Forelimb muscle (tissue), 1 donor: ENCODE measurements around the gene CCL14. TPM values are rescaled to one million over a fixed set of nuclear protein-coding genes. Genes with fewer than 3 reads are reported as not detected.

Experiments
- DNase-seq: peaks from one replicate; pipeline ENCODE4 v3.0.0-alpha.2; 2013; ENCODE audit warnings: low read depth
- polyA plus RNA-seq: library from polyadenylated mRNA; unstranded; fragments of 120-200 nt; gene quantifications from one replicate; pipeline ENCODE4 v1.2.1, GENCODE V29; 2013; ENCODE audit not compliant: insufficient read length

CCL14 gene
- polyA plus RNA-seq, 1 donor, result 34.6 TPM

DNA sequence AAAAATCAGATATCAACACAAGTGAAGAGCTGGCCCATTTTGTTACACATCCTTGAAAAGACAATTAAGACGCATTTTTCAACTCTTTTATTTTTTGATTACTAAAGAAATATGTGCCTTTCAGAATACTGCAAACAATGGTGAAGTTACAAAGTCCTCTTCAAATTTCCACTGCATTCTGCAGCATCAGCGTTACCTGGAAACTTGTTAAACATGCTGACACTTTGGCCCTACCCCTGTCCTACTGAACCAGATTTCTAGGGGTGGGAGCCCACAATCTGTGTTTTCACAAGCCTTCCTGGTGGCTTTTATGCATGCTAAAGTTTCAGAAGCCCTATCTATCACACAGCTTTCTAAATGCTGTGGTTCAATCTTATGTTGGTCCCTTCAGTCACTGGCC, 4.5 kb upstream of the CCL14 start:
- DNase-seq, result no peak

DNA sequence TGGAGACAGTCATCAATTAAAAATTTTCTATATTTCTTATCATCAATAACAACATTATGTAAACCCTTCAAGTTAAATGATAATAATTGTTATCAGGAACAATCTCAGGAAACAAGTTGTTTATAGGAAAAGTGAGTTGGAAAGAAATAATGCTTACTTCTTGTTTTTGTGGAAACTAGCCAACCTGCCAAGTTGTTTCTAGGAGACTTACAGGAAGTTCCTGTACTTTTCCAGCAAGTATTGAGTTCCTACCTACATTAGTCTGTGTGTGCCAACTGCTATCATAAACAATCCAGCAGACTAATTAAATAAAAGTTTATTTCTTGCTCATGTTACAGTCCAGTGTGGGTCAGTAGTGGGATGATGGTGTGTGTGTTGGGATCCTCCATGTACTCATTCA, 1.6 kb upstream of the CCL14 start:
- DNase-seq, result no peak

DNA sequence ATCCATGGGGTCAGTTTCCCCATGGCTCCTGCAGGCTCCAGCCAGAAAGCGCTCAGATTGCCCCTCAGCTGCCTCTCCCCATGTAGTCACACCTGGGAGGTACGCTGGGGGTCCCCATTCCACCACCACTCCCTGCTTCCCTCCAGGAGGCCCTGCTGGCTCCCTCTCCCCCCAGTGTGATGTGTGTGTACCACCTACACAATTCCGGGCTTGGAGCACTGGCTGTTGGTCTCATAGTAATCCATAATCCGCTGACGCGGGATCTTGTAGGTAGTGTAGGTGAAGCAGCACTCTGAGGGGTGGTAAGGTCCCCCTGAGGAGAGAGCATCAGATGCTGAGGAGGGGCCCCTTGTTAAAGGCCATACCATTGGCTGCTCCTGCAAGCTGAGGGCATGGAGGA, 2.4 kb downstream of the CCL14 start:
- DNase-seq, result no peak

DNA sequence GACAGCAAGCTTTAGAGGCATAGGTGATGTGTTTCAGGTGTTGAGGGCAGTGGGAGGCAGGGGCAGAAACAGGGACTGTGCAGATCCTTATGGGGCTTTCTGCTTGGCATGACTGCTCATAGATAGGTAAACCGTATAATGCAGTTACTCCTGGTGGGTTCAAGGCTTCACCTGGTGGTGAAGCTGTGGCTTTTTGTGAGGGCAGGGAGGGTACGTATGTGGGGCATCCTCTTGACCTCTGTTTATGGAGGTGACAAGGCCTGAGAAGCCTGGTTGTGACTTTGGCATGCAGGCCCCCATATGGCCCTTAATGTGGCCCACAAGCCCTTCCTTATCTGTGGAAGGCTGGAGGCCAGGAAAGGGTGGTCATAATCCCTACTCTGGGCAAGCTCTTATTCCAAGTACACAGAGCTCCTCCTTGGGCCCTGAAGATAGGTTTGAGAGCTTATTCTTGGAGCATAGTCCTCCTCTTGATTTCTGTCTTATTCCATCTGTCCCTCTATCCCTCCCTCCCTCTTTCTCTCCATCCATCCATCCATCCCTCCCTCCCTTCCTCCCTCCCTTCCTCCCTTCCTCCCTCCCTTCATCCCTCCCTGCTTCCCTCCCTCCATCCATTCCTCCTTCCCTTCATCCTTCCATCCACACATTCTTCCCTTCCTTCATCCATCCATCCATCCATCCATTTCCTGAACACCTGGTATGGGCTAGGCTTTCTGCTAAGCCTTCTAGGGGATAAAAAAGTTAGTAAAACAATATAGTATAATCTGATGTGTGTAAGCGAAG, 3.9 kb downstream of the CCL14 start:
- DNase-seq, result no peak

DNA sequence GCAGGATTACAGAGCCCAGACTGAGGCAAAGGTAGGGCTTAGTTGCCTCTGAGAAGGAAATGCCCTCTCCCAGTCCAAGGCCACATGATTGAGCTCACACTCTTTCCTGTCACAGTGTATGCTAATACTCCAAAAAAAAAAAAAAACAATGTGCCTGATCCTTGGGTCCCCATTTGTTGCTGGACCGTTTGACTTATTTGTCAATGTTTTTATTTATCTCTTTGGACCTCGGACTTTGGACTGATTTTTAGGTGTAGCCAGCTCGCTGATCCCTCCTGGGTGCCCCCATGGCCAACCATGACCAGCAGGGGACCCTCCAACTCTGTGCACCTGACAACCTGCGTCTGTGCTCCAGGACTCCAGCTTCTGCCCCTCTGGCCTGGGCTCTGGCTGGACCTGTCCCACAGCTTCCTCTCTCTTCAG, 4.6 kb downstream of the CCL14 start:
- no peak for DNase-seq

DNA sequence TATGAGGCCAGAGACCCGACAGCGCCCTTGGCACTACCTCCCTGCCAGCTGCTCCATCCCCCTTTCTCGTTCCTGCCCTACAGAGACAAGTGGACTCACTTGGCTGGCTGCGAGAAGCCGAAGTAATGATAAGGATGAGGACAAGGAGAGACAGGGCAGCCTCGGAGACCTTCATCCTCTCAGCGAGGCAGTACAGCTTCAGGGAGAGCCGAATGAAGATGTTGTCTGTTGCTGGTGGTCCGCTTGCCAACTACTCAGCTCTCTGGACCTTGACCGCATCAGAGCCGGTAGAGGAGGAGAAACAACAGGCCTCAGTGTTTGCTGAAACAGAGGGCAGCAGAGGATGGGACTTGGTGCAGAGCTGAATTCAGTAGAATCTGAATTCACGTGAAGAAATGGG, 5.3 kb downstream of the CCL14 start, which contains the start of gene CCL16:
Gene CCL16 (minus strand): TSS at position 252 of the 400 bp plus-strand sequence. CDS start 77 bp downstream, at position 175.
- DNase-seq, result no peak

DNA sequence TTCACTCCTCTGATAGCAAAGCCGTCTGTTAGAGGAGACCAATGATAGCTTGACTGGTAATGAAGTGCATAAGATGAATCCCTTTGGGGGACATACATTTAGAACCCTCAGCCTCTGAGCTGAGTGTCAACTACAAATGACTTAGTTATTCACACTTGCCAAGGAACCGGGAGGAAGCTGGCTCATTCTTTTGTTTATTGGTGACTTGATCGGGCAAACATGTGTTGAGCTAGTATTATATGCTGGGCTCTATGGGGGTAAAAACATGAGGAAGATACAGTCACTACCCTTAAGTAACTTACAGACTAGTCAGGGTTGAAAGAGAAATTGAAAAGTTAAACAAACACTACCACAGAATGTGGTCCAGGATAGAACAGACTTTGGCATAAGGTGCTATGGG, 8.2 kb downstream of the CCL14 start:
- DNase-seq, result no peak

DNA sequence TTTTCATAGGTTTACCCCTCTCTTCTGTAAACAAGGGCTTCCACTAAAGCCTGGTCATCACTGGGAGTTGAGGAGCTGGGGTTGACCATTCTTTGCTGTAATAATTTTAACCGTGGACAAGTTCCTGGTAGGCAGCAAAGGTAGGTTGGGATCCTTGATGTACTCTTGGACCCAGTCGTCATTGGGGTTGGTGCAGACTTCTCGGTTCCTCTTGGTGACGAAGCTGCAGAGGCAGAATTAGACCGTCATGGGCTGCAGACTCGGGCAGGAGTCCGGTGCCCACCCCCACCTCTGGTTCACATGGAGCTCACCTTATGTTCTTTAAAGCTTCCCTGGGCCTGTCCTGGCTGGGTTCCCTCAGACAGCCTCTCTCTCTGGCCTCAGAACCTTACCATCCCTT, 9.0 kb downstream of the CCL14 start:
- DNase-seq, result no peak

DNA sequence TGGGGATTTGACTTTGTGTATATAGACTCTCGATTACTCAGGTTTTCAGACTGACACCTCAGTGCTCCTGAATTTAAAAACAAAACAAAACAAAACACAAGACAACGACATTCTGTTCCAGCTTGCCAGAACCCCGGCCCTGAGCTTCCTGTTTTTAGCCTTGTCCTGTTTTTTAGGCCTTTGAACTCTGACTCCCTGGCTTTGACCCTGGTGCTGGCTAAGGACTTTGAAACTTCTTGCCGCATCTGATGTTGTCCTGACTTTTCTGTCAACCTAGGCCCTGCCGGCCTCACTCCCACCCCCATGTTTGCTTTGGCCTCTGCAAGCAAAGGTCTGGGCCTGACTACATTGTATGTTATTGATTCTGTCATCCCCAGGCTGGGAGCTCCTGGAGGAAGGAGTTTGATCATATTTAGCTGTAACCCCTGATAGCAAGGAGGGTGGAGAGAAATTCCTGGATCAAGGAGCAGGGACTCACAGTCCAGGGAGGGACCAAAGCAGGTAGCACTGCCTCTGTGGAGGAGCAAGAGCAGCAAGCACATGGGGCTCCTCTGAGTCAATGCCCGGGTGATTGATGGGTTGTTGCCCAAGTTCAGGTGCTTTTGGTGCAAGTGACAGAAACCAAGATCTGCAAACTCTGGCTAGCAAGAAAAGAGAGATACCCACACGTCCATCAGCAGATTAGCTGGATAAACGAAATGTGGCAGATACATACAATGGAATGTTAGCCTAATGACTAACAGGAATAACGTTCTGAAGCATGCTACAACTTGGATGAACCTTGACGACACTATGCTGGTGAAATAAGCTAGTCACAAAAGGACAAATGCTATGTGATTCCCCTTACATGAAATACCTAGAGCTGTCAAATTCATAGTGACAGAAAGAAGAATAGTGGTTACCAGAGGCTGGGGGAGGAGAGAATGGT, 12.9 kb downstream of the CCL14 start:
- no peak for DNase-seq

DNA sequence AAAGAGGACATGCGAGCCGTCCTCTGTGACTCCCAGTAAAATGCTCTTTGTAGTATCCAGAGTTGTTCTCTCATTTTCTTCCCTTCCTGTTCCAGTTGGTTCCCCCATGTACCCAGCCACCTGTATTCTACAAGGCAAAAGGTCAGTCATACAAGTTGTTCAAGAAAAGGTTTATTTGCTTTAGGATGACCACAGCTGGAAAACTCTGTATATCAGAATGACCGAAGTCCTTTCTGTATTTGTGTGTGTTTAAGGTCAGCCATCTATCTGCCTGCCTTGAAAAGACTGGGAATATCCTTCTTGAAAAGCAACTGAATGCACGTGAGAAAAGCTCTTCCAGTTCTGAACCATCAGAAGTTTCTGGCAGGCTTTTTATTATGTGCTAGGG, 13.6 kb downstream of the CCL14 start:
- no peak for DNase-seq

DNA sequence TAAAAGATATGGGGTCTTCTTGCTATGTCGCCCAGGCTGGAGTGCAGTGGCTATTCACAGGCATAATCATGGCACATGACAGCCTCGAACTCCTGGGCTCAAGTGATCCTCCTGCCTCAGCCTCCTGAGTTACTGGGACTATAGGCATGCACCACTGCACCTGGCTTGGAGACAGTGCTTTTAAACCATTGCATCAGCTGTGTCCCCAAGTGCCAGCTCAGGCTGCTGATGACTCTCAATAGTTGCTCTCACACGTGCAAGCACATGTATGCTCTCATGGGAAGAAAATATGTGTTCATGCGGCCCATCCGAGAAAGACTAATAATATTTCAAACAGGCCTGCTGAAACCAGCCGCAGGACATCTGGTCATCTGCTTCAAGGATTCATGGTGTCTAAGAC, 14.0 kb downstream of the CCL14 start:
- no peak for DNase-seq

DNA sequence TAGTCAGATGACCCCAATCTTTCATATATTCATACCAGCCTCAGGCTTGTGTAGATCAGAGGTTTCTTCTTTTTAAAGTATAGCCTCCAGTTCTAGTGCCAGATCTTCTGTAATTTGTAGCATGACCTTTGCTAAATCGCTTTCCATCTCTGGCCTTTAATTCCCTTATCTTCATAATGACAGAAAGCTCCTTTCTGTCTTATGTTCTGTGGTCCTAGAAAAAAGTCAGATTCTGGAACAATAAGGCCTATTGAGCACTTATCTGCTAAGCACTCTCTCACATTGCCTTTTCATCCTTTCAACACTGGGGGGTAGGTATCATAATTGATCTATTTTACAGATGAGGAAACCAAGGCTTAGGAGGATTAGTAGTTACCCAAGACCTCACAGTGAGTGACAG, 14.5 kb downstream of the CCL14 start:
- no peak for DNase-seq

DNA sequence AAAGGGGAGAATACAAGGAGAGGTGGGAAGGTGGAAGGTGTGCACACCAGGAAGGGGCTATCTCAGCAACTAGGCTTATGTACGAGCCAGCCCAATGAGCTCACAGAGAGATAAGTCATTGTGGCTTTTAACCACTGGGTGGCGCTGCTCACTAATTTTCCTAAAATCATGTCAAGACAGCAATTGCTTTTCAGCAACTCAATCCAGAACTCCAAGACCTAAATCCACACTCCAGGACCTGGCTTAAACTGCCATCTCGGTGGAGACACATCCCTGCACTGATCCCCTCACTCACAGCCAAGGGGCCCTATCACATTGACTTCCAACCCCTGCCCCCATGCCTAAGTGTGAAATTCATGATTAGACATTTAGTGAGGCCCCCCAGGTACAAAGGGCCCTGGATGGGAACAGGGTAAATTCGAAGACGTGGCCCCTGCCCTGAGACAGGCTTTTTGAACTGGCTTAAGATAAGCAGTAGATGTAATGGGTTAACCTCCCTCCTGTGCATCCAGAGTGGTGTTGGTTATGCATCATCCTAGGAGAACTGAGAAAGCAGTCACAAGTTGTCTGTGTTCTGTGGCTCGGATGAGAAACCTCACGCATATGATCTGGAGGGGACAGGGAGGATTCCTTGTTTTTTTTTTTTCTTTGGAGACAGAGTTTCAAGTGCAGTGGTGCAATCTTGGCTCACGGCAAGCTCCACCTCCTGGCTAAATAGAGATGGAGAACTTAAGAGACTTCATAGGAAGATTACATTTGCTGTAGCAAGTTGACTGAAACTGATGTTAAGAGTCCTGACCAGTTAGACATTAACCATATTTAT, 16.8 kb downstream of the CCL14 start:
- peak; percentile 56 for DNase-seq

DNA sequence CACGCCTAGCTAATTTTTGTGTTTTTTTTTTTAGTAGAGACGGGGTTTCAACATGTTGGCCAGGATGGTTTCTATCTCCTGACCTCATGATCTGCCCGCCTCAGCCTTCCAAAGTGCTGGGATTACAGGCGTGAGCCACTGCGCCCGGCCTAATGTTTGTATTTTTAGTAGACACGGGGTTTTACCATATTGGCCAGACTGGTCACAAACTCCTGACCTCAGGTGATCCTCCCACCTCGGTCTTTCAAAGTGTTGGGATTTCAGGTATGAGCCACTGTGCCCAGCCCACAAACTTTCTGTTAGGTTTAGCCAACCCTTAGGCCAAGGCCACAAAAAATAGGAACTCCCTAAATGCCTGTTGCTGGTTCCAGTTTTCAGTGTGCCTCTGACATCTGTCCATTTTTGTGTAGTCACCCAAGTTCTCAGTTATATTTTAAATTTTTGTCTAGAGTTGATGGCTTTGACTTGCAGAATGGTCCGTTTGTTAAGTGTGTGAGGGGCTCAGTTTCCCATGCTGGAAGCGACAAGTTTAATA, 17.9 kb downstream of the CCL14 start:
- no peak for DNase-seq

DNA sequence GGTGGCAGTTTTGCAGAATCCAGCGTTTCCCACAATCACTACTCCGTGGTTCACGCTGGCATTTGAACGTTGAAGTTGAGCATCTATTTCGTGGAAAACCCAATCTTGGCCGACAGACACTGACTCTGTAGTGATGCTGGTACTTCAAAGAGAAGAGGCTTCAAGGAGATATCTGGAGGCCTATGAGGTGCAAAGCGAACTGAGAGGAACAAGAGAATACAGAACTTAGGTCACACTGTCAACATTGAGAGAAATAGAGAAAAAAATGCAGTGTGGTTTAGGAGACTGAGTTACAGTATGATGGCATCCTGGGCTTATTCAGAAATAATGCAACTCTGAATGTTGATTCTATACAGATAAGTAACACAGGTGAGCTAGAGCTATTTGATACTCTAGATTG, 21.3 kb downstream of the CCL14 start:
- no peak for DNase-seq

DNA sequence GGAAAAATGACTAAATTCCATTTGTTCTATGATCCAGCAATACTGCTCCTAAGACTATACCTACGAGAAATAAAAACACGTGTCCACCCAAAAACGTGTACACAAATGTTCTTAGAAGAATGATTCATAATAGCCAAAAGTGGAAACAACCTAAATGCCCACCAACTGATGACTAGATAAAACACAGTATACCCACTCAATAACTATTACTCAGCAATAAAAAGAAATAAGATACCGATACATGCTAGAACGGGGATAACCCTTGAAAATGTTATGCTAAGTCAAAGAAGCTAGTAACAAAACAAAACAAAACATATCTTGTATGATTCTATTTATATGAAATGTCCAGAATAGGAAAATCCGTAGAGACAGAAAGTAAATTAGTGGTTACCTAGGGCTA, 22.9 kb downstream of the CCL14 start:
- no peak for DNase-seq

DNA sequence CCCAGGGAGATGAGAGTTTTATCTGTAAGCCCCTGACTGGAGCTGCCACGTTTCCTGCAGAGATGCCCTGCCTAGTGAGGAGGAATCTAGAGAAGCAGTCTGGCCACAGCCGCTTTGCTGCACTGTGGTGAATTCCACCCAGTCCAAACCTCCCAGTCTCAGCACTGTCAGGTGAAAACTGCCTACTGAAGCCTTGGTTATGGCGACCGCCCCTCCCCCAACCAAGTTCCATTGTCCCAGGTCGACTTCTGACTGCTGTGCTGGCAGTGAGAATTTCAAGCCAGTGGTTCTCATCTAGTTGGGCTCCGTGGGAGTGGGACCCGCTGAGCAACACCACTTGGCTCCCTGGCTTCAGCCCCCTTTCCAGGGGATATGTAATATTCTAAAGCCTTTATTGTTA, 32.8 kb downstream of the CCL14 start:
- no peak for DNase-seq

DNA sequence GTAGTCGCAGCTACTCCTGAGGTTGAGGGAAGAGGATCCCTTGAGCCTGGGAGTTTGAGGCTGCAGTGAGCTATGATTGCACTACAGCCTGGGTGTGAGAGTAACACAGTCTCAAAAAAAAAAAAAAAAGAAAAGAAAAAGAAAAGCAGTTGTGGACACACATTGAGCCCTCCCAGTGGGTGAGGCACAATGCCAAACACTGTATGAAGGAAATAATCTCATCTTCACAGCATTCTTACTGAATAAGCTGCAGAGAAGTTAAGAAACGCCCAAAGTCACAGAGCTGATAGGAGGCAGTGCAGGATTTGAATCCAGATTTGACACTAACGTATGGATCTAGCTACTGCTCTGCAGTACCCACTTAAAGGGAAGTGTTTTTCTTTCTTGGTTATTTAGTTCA, 37.1 kb downstream of the CCL14 start:
- DNase-seq, result no peak

DNA sequence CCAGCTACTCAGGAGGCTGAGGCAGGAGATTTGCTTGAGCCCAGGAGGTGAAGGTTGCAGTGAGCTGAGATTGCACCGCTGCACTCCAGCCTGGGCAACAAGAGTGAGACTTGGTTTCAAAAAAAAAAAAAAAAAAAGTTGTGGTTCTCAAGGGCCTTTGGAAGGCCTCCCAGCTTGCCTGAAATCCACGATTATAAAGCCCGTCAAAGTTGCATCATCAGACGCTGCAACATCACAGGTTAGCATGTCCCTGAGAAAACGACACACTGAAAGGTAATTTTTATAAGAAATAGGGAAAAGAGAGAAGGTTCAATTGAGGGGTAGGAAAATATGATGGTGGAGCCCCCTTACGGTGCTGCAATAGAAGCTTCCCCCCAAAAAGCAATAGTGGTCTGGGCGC, 38.4 kb downstream of the CCL14 start:
- DNase-seq, result no peak

DNA sequence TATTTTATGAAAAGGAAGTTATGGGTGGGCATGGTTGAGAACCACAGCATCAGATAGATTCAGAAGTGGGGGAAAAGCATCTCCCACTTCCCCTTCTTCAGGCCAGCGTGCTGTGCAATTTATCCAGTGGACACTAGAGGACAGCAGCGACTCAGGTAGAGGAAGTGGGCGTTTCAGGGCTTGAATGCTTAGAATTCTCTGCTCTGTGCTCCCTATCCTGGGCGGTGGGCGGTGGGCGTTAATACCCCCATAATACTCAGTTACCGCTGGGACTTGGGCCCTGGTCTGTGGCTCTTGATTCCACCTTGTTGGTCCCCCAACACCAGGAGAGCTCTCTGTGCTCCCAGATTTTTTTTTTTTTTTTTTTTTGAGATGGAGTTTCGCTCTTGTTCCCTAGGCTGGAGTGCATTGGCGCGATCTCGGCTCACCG, 39.4 kb downstream of the CCL14 start:
- peak; percentile 8 for DNase-seq

DNA sequence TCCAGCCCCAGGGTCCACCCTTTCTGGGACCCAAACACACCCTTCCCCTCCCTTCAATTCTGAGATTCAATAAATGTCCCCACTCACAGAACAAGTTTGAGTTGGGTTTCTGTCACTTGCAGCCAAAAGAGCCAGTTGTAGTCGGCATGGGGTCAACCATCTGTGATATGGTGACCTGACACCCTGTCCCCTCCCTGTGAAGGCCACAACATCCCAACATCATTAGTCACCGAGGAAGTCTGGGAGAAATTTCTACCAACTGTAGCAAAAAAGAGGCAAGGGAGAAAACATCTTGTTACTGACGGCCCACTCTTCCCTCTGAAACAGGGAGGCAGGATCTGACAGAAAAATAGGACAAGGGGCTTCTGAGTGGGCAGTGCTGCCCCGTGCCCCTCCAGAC, 42.4 kb downstream of the CCL14 start:
- DNase-seq, result no peak

DNA sequence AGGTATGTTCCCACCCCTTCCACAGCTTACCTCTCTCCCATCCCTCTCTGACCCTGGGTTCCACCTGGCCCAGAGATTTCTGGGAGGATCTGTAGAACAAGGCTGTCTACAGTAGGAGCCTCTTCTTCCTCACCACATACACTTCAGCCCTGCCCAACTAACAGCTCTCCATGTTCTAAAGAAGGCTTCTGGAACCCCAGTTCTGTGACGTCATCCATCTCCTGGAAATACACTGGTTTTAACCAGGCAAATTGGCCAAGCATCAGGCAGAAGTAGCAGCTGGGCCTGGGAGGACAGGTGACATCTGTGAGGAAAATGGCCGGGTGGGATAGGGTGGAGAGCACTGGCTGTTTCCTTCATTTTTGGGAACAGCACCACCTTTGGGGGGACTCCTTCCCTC, 43.0 kb downstream of the CCL14 start, which contains the start of gene LYZL6:
Gene LYZL6 (minus strand): TSS at position 177 of the 400 bp plus-strand sequence. CDS start 4,357 bp downstream, outside the sequence.
- DNase-seq, result no peak
